ENCODE results near the gene BLACAT1.
"Not testable (repeated sequence)": the region's sequence is repeated elsewhere in the genome, so short reads cannot be mapped to it uniquely, and the experiment has no call there.

GRCh38 chr1:205478985-205479384 is 23.1 kb upstream of the BLACAT1 start:
- not testable (repeated sequence) for TF ChIP-seq CTCF (conservative IDR thresholded peaks at IDR 0.05); EZH2 (IDR thresholded peaks at IDR 0.05; ENCODE audit: low read depth)
